K562 (cell line): ENCODE results near the gene AMELX. TPM values are rescaled to one million over a fixed set of nuclear protein-coding genes. Genes with fewer than 3 reads are reported as not detected.

Source experiments
- DPF2 ChIP-seq: fragments of 450-650 bp; IDR thresholded peaks from 2 replicates; pipeline ENCODE4 v1.6.1; 2016
- FOS ChIP-seq: IDR thresholded peaks from 3 replicates; pipeline ENCODE4 v1.6.1; 2011; ENCODE audit not compliant: insufficient read length; ENCODE audit errors: extremely low read depth
- KLF16 ChIP-seq: IDR thresholded peaks from 2 replicates; pipeline ENCODE4 v1.6.1; 2016; ENCODE audit warnings: antibody characterized with exemption
- MTA3 ChIP-seq: fragments of 450-650 bp; formaldehyde crosslinking; IDR thresholded peaks from 2 replicates; pipeline ENCODE4 v1.6.1; 2017; ENCODE audit warnings: mild to moderate bottlenecking, borderline replicate concordance
- MXD1 ChIP-seq: fragments of 250-450 bp; sonication (Bioruptor Pico); IDR thresholded peaks from 2 replicates; pipeline ENCODE4 v1.8.0; 2021; ENCODE audit warnings: borderline replicate concordance, mild to moderate bottlenecking, moderate library complexity; ENCODE audit not compliant: poor library complexity, severe bottlenecking
- MXI1 ChIP-seq: IDR thresholded peaks from 2 replicates; pipeline ENCODE4 v1.6.1; 2011; ENCODE audit warnings: low read depth, mild to moderate bottlenecking, improper control_type of control experiment, low read length
- NCOR1 ChIP-seq: fragments of 450-650 bp; IDR thresholded peaks from 2 replicates; pipeline ENCODE4 v1.6.1; 2016; ENCODE audit warnings: mild to moderate bottlenecking, moderate library complexity
- NR2C2 ChIP-seq, 2 experiments: fragments of 200-800 bp in 1 of 2; sonication (Bioruptor generic) in 1 of 2; sonication (generic) in 1 of 2; formaldehyde crosslinking in 1 of 2; IDR thresholded peaks; 2 replicates each; pipeline versions ENCODE4 v1.6.1 to v1.8.0; 2016 to 2022; ENCODE audit warnings: mild to moderate bottlenecking in 1 of 2, missing compliant biosample characterization in 1 of 2, missing genetic modification characterization in 1 of 2, missing genetic modification reagents in 1 of 2
- NR4A1 ChIP-seq, 2 experiments: fragments of 250-450 bp in 1 of 2; fragments of 450-650 bp in 1 of 2; sonication (Bioruptor Pico) in 1 of 2; IDR thresholded peaks; 2 replicates each; pipeline versions ENCODE4 v1.4.0 to v1.6.1; 2016 to 2020; ENCODE audit warnings: mild to moderate bottlenecking in 2 of 2, missing compliant biosample characterization in 1 of 2, missing genetic modification characterization in 1 of 2, moderate library complexity in 1 of 2
- PML ChIP-seq: IDR thresholded peaks from 2 replicates; pipeline ENCODE4 v1.6.1; 2012; ENCODE audit warnings: low read length, inconsistent platforms
- TBL1XR1 ChIP-seq, 2 experiments: IDR thresholded peaks; 2 replicates each; pipeline ENCODE4 v1.6.1; 2012; ENCODE audit warnings: improper control_type of control experiment in 2 of 2, low read length in 2 of 2, mild to moderate bottlenecking in 1 of 2
- TOE1 ChIP-seq, 2 experiments: fragments of 450-650 bp in 1 of 2; sonication (generic) in 1 of 2; formaldehyde crosslinking in 1 of 2; IDR thresholded peaks; 2 replicates each; pipeline versions ENCODE4 v1.7.1 to v1.8.0; 2016 to 2022; ENCODE audit warnings: borderline replicate concordance in 2 of 2, mild to moderate bottlenecking in 2 of 2, antibody characterized with exemption in 1 of 2, inconsistent platforms in 1 of 2, low read depth in 1 of 2, missing genetic modification reagents in 1 of 2, moderate library complexity in 1 of 2
- ZC3H4 ChIP-seq: sonication (generic); formaldehyde crosslinking; IDR thresholded peaks from 2 replicates; pipeline ENCODE4 v1.9.0; 2021; ENCODE audit warnings: missing genetic modification reagents, borderline replicate concordance
- ZKSCAN8 ChIP-seq: fragments of 200-800 bp; sonication (Bioruptor generic); IDR thresholded peaks from 2 replicates; pipeline ENCODE4 v1.6.1; 2016; ENCODE audit warnings: missing genetic modification characterization, missing compliant biosample characterization
- polyA plus RNA-seq, 8 experiments: library from polyadenylated mRNA; depleted of rRNA in 4 of 8; stranded (reverse) in 5 of 8; unstranded in 3 of 8; fragments of >200 nt; fragmentation: Nextera tagmentation in 2 of 8; fragmentation: Illumina TruSeq in 1 of 8; extraction: Ambion mirVana in 2 of 8; extraction: Trizol in 1 of 8; gene quantifications; 2 replicates each; pipeline versions ENCODE4 v1.2.1 to v1.2.3, GENCODE V29; 2011 to 2014; ENCODE audit warnings: inconsistent platforms in 1 of 8, missing spikeins in 1 of 8
- total RNA-seq, 7 experiments: library from RNA; depleted of rRNA in 6 of 7; stranded (reverse); fragments of >200 nt in 6 of 7; fragmentation: Illumina TruSeq in 2 of 7; extraction: Trizol in 2 of 7; gene quantifications; 2 replicates each; pipeline versions ENCODE4 v1.2.1 to v1.2.3, GENCODE V29; 2011 to 2021; ENCODE audit warnings: low replicate concordance in 1 of 7
- TF ChIP-seq, protein P1 (sequence below): sonication (generic); formaldehyde crosslinking; IDR thresholded peaks from 2 replicates; pipeline ENCODE4 v1.8.1; 2023; ENCODE audit warnings: mild to moderate bottlenecking, missing genetic modification reagents
- TF ChIP-seq, protein P2 (sequence below): fragments of 450-650 bp; IDR thresholded peaks from 2 replicates; pipeline ENCODE4 v1.6.1; 2018; ENCODE audit not compliant: partially characterized antibody
- TF ChIP-seq, protein P3 (sequence below), 2 experiments: fragments of 200-800 bp in 1 of 2; sonication (Bioruptor generic) in 1 of 2; sonication (generic) in 1 of 2; formaldehyde crosslinking in 1 of 2; IDR thresholded peaks in 1 of 2; conservative IDR thresholded peaks in 1 of 2; 2 replicates each; pipeline versions ENCODE4 v1.5.0 to v1.6.1; 2016 to 2020; ENCODE audit warnings: missing compliant biosample characterization in 1 of 2, missing genetic modification characterization in 1 of 2, missing genetic modification reagents in 1 of 2

The AMELX gene
- total and polyA plus RNA-seq, 9 of the 15 experiments (the other 6 are each of a cell fraction or from before 2014, with no cell fraction given) = 0.22 TPM; not detected in 8

GRCh38 chrX:11341274-11342201 is 48.3 kb downstream of the AMELX start (continued):
- TF ChIP-seq MXD1 (CRISPR knock-in tag) = no peak
- TF ChIP-seq NR4A1 (CRISPR knock-in tag; IDR thresholded peaks at IDR 0.05) = no peak
- peak; percentile 70; the same call in 1 of the 2 replicates for TF ChIP-seq NR4A1 (tag; IDR thresholded peaks at IDR 0.05)
- TF ChIP-seq ZC3H4 (CRISPR knock-in tag) = no peak
- TF ChIP-seq PML = peak; percentile 46
- TF ChIP-seq NR2C2 (CRISPR knock-in tag; IDR thresholded peaks at IDR 0.05) = no peak
- TF ChIP-seq NR2C2 (tag; IDR thresholded peaks at IDR 0.05) = peak; percentile 86
- peak; percentile 73 for TF ChIP-seq MTA3
- TF ChIP-seq FOS = no peak
- TF ChIP-seq, protein P1, sequence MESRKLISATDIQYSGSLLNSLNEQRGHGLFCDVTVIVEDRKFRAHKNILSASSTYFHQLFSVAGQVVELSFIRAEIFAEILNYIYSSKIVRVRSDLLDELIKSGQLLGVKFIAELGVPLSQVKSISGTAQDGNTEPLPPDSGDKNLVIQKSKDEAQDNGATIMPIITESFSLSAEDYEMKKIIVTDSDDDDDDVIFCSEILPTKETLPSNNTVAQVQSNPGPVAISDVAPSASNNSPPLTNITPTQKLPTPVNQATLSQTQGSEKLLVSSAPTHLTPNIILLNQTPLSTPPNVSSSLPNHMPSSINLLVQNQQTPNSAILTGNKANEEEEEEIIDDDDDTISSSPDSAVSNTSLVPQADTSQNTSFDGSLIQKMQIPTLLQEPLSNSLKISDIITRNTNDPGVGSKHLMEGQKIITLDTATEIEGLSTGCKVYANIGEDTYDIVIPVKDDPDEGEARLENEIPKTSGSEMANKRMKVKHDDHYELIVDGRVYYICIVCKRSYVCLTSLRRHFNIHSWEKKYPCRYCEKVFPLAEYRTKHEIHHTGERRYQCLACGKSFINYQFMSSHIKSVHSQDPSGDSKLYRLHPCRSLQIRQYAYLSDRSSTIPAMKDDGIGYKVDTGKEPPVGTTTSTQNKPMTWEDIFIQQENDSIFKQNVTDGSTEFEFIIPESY (CRISPR knock-in tag) = no peak
- TF ChIP-seq DPF2 = peak; percentile 90
- peak; percentile 72 for TF ChIP-seq NCOR1
- peak; percentile 82 for TF ChIP-seq KLF16
- peak; percentile 76 for TF ChIP-seq MXI1
- TF ChIP-seq ZKSCAN8 = 0 out of 2 replicates have a peak, but pooled peaks have one; percentile 37
- TF ChIP-seq, protein P2, sequence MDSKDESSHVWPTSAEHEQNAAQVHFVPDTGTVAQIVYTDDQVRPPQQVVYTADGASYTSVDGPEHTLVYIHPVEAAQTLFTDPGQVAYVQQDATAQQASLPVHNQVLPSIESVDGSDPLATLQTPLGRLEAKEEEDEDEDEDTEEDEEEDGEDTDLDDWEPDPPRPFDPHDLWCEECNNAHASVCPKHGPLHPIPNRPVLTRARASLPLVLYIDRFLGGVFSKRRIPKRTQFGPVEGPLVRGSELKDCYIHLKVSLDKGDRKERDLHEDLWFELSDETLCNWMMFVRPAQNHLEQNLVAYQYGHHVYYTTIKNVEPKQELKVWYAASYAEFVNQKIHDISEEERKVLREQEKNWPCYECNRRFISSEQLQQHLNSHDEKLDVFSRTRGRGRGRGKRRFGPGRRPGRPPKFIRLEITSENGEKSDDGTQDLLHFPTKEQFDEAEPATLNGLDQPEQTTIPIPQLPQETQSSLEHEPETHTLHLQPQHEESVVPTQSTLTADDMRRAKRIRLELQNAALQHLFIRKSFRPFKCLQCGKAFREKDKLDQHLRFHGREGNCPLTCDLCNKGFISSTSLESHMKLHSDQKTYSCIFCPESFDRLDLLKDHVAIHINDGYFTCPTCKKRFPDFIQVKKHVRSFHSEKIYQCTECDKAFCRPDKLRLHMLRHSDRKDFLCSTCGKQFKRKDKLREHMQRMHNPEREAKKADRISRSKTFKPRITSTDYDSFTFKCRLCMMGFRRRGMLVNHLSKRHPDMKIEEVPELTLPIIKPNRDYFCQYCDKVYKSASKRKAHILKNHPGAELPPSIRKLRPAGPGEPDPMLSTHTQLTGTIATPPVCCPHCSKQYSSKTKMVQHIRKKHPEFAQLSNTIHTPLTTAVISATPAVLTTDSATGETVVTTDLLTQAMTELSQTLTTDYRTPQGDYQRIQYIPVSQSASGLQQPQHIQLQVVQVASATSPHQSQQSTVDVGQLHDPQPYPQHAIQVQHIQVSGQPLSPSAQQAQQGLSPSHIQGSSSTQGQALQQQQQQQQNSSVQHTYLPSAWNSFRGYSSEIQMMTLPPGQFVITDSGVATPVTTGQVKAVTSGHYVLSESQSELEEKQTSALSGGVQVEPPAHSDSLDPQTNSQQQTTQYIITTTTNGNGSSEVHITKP = peak; percentile 61
- no peak for TF ChIP-seq TBL1XR1 (IDR thresholded peaks at IDR 0.05; ENCODE audit: low read length in 2 of 2)
- peak; percentile 43; the same call in 1 of the 2 replicates for TF ChIP-seq TOE1 (IDR thresholded peaks at IDR 0.05; ENCODE audit: borderline replicate concordance)
- no peak for TF ChIP-seq TOE1 (CRISPR knock-in tag; IDR thresholded peaks at IDR 0.05; ENCODE audit: borderline replicate concordance, low read depth)
- TF ChIP-seq, protein P3, sequence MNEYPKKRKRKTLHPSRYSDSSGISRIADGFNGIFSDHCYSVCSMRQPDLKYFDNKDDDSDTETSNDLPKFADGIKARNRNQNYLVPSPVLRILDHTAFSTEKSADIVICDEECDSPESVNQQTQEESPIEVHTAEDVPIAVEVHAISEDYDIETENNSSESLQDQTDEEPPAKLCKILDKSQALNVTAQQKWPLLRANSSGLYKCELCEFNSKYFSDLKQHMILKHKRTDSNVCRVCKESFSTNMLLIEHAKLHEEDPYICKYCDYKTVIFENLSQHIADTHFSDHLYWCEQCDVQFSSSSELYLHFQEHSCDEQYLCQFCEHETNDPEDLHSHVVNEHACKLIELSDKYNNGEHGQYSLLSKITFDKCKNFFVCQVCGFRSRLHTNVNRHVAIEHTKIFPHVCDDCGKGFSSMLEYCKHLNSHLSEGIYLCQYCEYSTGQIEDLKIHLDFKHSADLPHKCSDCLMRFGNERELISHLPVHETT (CRISPR knock-in tag; conservative IDR thresholded peaks at IDR 0.05 in 1 of 2, IDR thresholded peaks at IDR 0.05 in 1 of 2) = peak in 1 of 2 experiments; percentile 41; a peak in 1 of 4 replicates
